Measurements from ENCODE around the gene PTPRR. TPM values are rescaled to one million over a fixed set of nuclear protein-coding genes. Genes with fewer than 3 reads are reported as not detected.

PTPRR gene
- polyA plus RNA-seq, 2 of the 4 experiments (the other 2 are of a cell fraction): 0.13 to 0.15 TPM

GRCh38 chr12:70962226-70962794 lies 41.8 kb upstream of the PTPRR start:
- CTCF ChIA-PET: interaction anchor here (0.6 kb wide), 1 partner anchor 31 kb away, joined by 3 read pairs; no protein-coding TSS in a partner anchor
- Histone ChIP-seq H3K4me3 (no peak overlapping the region), H3K4me2 (no peak overlapping the region), H3K9me3 (no peaks in the 10 kb centered on the region), H3K4me1 (no peaks in the 10 kb centered on the region), H3K27ac (no peak overlapping the region)
- FAIRE-seq (no peak), DNase-seq (ENCODE audit: low read depth in 1 of 2, low spot score in 1 of 2) (no peak), ATAC-seq (no peak)
- POLR2A ChIA-PET: no interaction called here
- TF ChIP-seq TFCP2L1 (CRISPR knock-in tag; IDR thresholded peaks at IDR 0.05) (no peak), KDM1A (IDR thresholded peaks at IDR 0.05; ENCODE audit: low read depth) (no peak), KDM5A (IDR thresholded peaks at IDR 0.05) (no peak), HEYL (CRISPR knock-in tag; IDR thresholded peaks at IDR 0.05) (no peak), GATA3 (IDR thresholded peaks at IDR 0.05; ENCODE audit: borderline replicate concordance) (no peak)
- TF ChIP-seq, protein P1, sequence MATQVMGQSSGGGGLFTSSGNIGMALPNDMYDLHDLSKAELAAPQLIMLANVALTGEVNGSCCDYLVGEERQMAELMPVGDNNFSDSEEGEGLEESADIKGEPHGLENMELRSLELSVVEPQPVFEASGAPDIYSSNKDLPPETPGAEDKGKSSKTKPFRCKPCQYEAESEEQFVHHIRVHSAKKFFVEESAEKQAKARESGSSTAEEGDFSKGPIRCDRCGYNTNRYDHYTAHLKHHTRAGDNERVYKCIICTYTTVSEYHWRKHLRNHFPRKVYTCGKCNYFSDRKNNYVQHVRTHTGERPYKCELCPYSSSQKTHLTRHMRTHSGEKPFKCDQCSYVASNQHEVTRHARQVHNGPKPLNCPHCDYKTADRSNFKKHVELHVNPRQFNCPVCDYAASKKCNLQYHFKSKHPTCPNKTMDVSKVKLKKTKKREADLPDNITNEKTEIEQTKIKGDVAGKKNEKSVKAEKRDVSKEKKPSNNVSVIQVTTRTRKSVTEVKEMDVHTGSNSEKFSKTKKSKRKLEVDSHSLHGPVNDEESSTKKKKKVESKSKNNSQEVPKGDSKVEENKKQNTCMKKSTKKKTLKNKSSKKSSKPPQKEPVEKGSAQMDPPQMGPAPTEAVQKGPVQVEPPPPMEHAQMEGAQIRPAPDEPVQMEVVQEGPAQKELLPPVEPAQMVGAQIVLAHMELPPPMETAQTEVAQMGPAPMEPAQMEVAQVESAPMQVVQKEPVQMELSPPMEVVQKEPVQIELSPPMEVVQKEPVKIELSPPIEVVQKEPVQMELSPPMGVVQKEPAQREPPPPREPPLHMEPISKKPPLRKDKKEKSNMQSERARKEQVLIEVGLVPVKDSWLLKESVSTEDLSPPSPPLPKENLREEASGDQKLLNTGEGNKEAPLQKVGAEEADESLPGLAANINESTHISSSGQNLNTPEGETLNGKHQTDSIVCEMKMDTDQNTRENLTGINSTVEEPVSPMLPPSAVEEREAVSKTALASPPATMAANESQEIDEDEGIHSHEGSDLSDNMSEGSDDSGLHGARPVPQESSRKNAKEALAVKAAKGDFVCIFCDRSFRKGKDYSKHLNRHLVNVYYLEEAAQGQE (IDR thresholded peaks at IDR 0.05): no peak
- TF ChIP-seq, protein P2, sequence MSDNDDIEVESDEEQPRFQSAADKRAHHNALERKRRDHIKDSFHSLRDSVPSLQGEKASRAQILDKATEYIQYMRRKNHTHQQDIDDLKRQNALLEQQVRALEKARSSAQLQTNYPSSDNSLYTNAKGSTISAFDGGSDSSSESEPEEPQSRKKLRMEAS (IDR thresholded peaks at IDR 0.05): no peak
- WGBS (ENCODE audit: missing lambda C conversion rate): 2% methylated on average over 2 of the region's 2 CpGs

- Histone ChIP-seq H3K27ac (no peak overlapping the region), H3K4me3 (no peak overlapping the region), H3K9me3 (no peaks in the 10 kb centered on the region), H3K4me1 (no peaks in the 10 kb centered on the region), H3K4me2 (no peak overlapping the region)
- no peak for ATAC-seq
- WGBS (ENCODE audit: missing lambda C conversion rate): 0% methylated on average over 1 of the region's 1 CpG
- ChIA-PET CTCF (no interaction called here), POLR2A (no interaction called here)
- FAIRE-seq: no peak
- no peak for TF ChIP-seq NFE2L2 (conservative IDR thresholded peaks at IDR 0.05; ENCODE audit: low read length)
- no peak for TF ChIP-seq POLR2A (IDR thresholded peaks at IDR 0.05; ENCODE audit: low read length)
- no peak for TF ChIP-seq MAFK (IDR thresholded peaks at IDR 0.05; ENCODE audit: partially characterized antibody)
- TF ChIP-seq CBX8 (IDR thresholded peaks at IDR 0.05): no peak
- TF ChIP-seq SREBF2 (IDR thresholded peaks at IDR 0.05): no peak
- TF ChIP-seq EHF (CRISPR knock-in tag; IDR thresholded peaks at IDR 0.05): no peak
- no peak for TF ChIP-seq SMC3 (IDR thresholded peaks at IDR 0.05)
- no peak for TF ChIP-seq CHD2 (IDR thresholded peaks at IDR 0.05; ENCODE audit: low read length, partially characterized antibody)
- no peak for TF ChIP-seq HOXB5 (CRISPR knock-in tag; IDR thresholded peaks at IDR 0.05)
- TF ChIP-seq PBX3 (IDR thresholded peaks at IDR 0.05): no peak
- no peak for DNase-seq (ENCODE audit: low read depth in 1 of 2, low spot score in 1 of 2)
Measured at GRCh38 chr12:70960484-70960883, 39.9 kb upstream of the PTPRR start.

- H3K4me1 ChIP-seq: no peaks in the 10 kb centered on the region
- 43% methylated on average over 1 of the region's 1 CpG for WGBS (ENCODE audit: missing lambda C conversion rate)
- ATAC-seq (no peak), DNase-seq (ENCODE audit: low read depth in 1 of 2, low spot score in 1 of 2) (no peak), FAIRE-seq (no peak)
- no peak overlapping the region for H3K27ac ChIP-seq
- peak; percentile 66 for TF ChIP-seq ZC3H11A (IDR thresholded peaks at IDR 0.05)
- no peak for TF ChIP-seq FOSB (CRISPR knock-in tag; IDR thresholded peaks at IDR 0.05)
- no peaks in the 10 kb centered on the region for H3K9me3 ChIP-seq
- no peak overlapping the region for H3K4me2 ChIP-seq
- ChIA-PET CTCF (no interaction called here), POLR2A (no interaction called here)
- H3K4me3 ChIP-seq: no peak overlapping the region
Measured at GRCh38 chr12:70955415-70955814, 34.9 kb upstream of the PTPRR start.
